Measurements from ENCODE around the gene YWHAB.
"Not testable (repeated sequence)": the region's sequence is repeated elsewhere in the genome, so short reads cannot be mapped to it uniquely, and the experiment has no call there.

The YWHAB gene

DNA sequence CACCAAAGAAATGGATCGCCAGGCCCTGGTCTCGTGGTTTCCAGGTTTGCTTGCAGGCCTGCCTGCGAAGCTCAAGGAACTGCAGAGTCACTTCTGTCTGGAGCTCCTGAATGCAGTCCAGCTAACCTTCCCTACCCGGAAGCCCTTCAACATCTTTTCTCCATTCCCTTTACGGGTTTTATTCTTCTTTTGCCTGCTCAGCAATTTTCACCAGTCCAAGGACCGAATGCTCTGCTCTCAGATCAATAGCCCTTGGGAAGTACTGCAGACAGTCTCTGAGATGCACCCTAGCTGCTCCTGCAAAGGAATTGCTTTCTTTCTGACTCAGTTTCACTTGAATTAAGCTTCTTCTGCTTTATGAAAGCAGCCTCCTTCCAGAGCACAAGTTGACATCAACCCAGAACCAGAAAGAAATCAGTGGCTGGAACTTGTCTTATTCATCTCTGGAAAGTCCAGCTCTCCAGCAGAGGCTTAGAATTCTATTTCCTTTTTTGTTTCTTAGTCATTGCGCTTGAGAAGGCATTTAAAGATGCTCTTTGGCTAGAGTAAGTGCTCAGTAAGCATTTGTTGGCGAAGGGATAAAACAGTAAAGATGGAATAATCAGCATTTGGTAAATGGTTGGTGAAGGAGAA lies 18.7 kb upstream of the YWHAB start:
- no peak for DNase-seq (ENCODE audit: low read depth in 2 of 2)

DNA sequence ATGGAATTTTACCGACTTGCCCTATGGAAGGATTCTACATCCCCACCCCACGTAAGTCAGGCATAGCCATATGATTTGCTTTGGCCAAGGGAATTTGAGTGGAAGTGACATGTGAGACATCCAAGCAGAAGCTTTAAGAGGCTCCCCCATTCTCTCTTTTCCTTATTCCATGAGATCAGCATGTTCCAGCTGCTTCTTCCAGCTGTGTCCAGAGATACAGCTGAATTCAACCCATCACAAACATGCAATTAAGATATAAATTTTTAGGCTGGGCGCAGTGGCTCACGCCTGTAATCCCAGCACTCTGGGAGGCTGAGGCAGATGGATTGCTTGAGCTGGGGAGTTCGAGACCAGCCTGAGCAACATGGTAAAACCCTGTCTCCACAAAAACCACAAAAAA lies 16.0 kb upstream of the YWHAB start:
- no peak for DNase-seq (ENCODE audit: low read depth in 2 of 2)

DNA sequence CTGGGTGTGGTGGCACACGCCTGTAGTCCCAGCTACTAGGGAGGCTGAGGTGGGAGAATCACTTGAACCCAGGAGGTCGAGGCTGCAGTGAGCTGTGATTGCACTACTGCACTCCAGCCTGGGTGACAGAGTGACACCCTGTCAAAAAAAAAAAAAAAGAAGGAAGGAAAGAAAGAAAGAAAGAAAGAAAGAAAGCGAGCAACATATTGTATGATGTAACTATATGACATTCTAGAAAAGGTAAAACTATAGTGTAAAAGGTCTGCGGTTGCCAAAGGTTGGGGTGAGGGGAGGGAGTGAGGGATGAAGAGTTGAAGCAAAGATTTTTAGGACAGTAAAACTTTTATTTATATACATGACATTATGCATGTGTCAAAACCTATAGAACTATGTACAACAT lies 3.1 kb upstream of the YWHAB start:
- DNase-seq (ENCODE audit: low read depth in 2 of 2) = not testable (repeated sequence)

DNA sequence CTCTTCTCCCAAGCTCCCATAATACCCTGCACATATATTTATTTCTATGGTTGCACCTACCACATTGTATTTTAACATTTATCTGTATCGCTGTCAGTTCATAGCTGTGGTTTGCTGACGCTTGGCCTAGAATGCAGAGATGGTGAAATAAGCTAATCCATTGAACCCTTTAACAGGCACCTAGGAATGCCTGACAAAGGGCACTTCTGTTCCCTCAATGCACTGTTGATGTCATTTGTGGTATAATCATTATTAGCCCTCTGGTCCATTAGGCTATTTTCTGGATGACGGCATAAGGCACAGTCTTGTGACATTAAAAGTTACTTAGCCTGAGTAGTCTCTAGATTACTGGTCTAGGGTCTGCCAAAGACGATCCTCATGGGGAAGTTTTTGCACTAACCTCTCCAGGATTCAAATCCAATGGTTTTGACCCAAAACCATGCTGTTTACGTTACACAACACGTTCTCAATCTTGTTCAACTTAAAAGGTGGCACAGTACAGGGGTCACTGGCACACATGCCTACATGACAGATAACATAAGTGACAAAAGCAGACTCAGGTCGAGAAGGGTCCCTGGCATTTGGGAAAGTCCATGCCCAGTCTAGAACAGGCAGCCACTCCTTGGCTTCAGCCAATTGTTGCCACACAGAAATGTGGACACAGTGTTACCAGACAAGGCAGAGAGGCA lies 2.1 kb upstream of the YWHAB start:
- DNase-seq (ENCODE audit: low read depth in 2 of 2) = no peak

DNA sequence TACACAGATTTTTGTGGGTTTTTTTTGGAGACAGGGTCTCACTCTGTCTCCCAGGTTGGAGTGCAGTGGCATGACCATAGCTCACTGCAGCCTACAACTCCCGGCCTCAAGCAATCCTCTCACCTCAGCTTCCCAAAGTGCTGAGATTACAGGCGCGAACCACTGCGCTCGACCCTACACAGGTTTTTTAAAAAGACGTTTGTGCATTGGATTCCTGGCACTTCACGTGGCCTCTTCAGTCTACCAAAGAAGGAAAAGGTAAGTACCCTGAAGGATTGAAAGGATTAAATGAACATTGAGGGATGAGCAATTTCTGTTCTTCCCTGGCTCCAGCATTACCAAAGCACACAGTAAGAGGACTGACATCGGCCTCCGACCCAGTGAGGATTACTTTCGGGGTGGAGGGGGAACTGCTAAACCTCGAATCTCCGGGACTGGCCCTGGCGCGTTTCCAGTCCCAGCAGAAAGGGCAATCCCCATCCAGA lies 556 bp upstream of the YWHAB start:
- DNase-seq (ENCODE audit: low read depth in 2 of 2) = no peak

DNA sequence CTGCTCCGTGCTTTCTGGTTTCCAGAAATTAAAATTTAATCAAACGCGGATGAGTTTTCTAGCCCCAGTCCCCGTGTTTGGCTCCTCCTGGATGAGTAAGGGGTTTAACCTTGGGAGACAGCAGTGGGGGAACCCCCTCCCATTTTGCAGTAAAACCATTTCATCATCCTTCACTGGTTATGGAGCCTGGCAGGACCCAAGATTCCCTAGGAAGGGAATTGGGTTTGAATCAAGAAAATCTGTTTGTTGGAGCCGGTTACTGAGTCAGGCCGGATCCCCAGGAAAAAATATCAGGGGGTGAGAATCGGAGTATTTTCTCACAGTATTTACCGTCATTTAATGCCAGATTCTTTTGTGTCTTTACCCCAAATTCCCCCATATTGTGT lies 754 bp downstream of the YWHAB start:
- no peak for DNase-seq (ENCODE audit: low read depth in 2 of 2)

DNA sequence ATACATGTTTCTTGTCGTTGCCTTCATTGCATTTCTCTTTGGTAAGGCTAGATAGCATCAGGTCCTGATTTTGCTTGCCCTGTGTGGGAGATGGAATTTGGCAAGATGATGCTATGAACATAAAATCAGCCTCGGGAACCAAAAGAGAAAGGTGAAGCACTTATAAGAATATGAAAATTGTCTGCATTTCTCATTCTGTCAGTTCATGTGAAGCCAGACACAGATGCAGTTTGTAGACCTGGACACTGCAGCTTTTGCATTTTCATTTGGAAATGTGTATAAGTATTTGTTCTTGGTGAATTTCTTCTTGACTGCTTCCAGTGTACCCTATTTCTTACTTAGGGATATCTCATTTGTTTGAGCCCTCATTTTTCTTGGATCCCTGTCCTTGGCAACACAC lies 1.3 kb downstream of the YWHAB start:
- DNase-seq (ENCODE audit: low read depth in 2 of 2) = no peak

DNA sequence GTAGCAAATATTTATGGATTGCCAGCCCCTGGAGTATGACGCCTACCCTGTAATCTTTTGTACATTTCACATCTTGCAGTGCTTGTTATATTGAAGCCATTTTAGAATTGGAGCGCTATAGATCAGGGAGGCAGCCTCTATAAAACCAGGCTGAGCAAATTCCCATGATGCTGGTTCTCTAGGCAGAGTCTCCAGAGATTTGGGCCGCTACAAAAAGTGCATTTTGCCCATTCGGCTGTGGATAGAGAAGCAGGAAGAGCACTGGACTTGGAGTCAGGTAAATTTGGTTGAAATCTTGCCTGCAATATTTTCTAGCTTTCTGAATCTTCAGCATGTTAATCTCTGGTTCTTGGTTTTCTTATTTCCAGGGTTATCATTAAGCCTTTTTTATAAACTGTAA lies 2.0 kb downstream of the YWHAB start:
- DNase-seq (ENCODE audit: low read depth in 2 of 2) = no peak

DNA sequence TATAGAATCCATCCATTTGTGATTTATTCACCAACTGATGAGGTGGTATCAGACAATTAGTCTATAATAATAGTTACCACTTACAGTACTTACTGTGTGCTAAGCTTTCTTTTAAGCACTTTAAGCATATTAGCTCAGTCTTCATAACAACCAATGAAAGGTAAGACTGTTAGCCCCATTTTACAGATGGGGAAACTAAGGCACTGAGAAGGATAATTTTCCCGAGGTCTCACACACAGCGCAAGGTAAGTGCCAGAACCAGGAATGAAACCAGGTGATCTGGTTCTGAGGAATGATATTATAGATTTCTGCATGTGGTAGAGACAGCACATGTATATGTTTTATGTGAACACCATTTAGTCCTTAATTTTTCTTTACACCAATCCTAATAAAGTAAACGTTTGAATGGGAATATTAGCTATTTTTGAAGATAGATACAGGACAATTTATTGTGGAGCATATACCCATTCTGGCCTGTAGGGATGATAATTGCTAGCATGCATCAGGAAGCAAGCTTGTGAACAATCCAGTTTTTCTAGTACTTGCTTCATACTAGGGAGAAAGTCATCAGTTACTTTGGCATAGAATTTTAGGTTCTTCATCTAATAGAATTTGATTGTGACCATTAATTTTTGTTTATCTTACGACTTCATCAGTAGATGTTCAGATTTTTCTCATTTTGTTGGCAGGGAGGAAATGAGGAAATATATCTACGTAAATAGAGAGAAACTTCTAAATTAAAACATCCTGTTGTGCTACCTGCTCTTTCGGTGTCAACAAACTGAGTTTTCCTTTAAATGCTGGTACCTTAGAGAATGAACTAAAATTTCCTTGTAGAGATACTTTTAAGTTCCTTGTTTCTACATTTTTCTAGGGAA lies 3.0 kb downstream of the YWHAB start:
- DNase-seq (ENCODE audit: low read depth in 2 of 2) = no peak

DNA sequence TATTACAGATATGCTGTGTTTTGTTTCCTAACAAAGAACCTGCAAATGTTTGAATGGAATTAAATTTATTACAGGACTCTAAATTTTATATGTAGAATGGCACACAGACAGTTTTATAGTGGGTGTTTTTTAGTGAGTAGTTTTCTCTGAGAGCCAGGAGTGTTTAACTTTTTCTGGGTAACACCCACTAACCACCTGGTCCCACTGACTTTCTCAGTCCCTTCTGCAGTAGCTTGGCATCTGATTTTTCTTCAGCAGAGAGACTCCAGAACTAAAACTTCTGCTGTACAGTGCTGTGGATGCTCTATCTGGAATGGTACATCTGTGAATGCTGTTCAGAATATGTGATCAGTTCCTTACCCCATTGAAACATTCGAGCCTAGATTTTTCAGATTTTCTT lies 6.3 kb downstream of the YWHAB start:
- no peak for DNase-seq (ENCODE audit: low read depth in 2 of 2)

DNA sequence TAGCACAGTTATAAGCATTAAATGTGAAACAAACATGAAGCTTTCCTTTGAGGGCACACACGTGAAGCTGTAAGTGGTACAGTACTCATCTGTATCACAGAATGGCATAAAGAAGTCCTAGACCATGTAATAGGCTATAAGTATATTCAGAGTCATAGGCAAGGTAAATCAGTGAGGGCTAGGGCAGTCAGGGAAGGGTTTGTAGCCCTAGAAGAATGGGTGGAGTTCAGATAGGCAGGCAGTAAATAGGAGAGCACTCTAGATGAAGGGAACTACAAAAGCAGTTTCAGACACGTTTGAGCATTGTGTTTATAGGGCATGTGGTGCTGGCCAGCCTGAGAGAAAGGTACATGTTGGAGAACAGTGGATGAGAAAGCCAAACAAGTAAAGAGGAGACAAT lies 9.5 kb downstream of the YWHAB start:
- no peak for DNase-seq (ENCODE audit: low read depth in 2 of 2)

DNA sequence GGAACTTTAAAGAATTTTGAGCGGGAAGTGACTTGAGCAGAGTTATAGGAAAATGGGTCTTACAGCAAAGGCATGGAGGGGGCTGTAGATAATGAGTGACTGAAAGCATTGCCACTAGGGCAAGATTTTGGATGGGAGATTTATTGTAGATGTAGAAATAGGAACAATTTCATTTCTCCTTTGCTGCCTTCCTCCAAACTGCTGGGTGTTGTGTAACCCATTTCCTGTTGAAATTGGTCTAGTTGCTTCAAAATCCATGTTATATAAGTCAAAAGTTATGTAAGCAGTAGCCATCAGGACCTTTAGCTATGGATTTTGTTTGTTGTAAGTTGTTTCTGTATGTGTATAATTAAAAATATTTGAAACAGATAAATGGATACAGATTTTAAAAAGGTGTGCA lies 11.1 kb downstream of the YWHAB start:
- DNase-seq (ENCODE audit: low read depth in 2 of 2) = no peak

DNA sequence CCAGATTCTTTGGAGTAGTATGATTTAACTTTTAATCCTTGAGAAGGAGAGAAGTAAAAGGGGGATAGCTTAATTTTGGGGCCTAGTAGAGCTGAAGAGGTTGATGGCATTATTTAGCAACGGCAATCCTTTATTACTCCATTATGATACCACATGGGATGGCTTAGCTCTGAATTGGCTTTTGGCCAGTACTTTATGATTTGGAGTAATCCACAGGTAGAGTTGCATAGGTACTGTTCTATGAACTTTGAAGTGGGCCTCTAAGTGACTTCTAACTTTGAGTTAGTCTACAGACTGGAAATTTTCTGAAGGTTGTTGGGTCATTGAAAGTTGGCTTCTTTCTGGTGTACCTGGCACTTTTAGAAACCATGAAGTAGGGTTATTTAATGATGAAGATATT lies 11.6 kb downstream of the YWHAB start:
- no peak for DNase-seq (ENCODE audit: low read depth in 2 of 2)

DNA sequence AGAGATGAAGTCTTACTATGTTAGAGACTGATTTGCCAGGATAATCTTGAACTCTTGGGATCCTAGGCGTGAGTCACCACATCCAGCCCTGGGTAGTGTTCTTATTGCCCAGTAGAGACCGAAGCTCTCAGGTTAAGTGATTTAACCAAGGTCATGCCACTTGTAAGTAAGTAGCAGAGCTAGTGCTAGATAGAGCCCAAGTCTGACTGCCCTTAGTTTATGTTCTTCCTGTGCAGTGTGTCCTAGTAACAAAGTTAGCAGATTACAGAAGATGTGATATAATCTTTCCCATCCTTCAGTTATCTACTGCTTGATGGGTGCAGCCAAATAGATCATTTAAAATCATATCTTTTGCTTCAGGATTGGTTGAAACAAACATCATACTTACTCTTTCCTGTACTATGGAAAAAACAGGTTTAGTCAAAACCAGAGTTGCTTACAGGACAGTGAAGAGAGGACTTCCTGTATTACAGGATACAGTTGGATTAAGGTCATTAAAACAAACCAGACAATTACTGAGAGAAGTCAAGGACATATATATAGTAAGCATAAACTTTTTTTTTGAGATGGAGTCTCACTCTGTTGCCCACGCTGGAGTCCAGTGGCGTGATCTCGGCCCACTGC lies 14.8 kb downstream of the YWHAB start:
- DNase-seq (ENCODE audit: low read depth in 2 of 2) = no peak

DNA sequence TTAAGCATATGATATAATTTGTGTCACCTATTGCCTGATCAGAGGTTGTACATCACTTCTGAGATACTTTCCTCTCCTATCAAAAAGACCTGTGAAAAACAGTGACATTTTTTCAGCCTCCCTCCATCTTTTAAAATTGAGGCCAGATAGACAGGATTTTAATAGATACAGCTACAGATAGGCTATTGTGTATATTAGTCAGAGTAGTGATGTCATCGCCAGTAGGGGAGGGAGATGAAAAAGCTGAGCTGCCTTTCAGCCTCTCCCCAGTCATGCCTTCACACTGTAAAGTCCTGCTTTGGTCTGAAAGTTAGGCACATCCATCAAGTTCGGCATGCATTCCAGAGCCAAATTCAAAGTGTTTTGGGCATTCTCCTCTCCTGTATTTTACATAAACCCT lies 16.5 kb downstream of the YWHAB start:
- DNase-seq (ENCODE audit: low read depth in 2 of 2) = no peak

DNA sequence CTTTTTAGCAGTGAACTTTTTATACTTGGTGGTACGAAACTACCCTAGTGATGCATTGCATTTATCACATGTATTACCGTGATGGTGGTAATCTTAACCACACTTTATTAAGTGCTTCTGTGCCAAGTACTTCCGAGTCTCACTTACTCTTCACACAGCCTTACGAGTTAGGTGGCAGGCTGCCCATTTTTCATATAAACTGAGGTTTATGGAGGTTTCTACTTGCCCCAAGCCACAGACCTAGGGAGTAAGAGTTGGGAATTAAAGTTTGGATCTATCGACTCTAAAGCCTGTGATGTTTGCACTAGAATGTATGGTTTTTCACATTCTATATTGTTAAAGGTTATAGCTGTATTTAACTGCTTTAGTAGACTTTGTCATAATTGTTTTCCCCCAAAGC lies 18.9 kb downstream of the YWHAB start:
- DNase-seq (ENCODE audit: low read depth in 2 of 2) = no peak

DNA sequence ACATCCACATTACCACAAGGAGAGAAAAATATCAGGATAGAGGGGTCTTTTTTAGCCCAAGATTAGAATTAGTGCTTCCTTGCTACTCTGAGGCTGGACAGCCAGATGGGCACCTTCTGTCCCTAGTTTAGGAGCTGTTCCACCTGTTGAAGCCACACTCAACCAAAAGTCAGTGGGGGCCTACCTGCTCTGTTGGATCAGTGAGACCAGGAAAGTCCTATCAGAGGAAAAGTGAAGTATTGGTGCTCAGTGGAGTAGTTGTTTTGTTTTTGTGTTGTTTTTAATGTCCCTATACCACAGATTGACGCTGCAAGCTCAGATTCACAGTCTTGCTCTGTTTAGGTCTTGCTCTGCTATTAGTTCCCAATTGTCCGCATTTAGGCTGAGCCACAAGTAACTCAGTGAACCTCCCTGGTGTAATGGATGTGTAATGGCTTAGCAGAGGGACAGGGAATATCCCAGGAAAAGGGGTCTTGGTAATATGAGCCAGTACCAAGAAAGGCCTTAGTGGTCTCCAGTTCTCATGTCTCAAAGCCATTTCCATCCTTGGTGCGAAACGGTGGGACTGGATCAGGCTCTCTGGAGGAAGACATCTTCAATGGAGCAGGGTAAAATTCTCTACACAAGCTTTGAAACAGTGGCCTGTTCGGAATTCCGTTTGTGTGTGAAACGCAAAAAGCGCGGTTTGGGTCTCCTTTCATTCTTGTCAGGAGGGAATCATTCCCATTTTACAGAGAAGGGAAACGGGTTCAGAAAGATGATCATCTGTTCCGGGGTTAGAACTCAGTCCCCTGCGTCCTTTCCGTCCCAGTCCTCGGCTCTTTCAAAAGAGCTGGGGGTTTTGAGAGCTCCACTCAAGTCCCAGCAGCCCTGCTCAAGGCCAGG lies 23.7 kb downstream of the YWHAB start:
- DNase-seq (ENCODE audit: low read depth in 2 of 2) = no peak

DNA sequence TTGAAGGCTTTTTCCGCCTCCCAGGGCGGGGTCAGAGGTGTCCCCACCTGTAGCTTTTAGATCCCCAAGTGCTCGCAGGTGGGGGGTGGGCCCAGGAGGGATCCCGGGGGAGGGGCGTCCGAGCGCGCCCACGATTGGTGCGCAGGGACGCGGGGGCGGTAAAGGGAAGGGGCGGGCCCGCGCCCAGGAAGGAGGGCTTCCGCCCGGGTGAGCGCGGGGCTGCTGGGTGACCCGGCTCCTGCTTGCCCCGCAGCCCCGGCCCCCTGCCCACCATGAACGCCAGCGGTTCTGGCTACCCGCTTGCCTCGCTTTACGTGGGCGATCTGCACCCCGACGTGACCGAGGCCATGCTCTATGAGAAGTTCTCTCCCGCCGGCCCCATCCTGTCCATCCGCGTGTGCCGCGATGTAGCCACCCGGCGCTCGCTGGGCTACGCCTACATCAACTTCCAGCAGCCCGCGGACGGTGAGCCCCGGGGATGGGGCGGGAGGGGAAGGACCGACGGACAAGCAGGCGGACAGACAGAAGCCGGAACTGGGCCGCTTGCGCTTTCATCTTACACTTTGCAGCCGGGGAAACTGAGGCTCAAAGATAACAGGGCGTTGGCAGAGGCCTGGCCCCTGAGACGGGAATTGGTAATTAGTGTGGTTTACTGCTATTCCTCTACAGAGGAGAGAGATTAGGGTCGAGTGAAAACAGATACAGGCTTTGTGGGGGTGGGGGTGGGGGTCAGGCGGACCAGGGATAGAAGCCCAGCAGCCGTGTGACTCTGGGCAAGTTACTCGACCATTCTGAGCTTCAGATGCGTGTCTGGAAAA lies 24.6 kb downstream of the YWHAB start, which contains the start of gene PABPC1L:
PABPC1L (plus strand) TSS at position 189 of the 818 bp plus-strand sequence; CDS start at position 273, 84 bp downstream.
- DNase-seq (ENCODE audit: low read depth in 2 of 2) = peak; percentile 47 to 61

DNA sequence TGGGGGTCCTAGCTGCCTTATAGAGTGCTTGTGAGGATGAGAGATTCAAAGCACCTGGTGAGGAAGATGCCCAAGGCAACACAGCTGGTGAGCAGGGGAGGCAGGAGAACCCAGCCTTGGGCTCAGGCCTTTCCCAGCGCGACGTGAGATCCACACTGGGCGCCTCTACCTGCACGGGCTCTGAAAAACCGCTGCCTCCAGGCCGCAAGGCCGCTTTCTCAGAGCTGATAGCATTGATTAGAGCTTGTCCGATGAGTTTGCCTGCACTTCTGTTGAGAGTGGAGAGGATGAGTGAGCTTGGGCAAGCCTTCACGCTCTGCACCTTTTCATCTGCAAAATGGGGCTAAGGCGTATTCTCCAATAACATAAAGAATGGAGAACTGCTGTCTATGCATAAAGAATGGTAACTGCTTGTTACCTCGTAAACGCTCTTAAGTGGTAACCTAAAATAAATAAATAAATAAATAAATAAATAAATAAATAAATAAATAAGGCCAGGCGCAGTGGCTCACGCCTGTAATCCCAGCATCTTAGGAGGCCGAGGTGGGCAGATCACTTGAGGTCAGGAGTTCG lies 25.3 kb downstream of the YWHAB start:
- no peak for DNase-seq (ENCODE audit: low read depth in 2 of 2)

All from stimulated activated CD8-positive, alpha-beta memory T cell treated with anti-CD3 and anti-CD28 coated beads, Interleukin-7, amount 100 ng/mL, for 1 hour (primary cell).